WERI-Rb-1 (cell line): ENCODE results near the gene ADAM22.

Source experiments
- DNase-seq: peaks from one replicate; pipeline ENCODE4 v3.0.0-alpha.2; 2020
- H3K27ac ChIP-seq: fragments of 250-450 bp; sonication (Bioruptor Pico); 2 replicates; pipeline ENCODE4 v1.5.1; 2020; ENCODE audit warnings: mild to moderate bottlenecking, moderate library complexity
- H3K27me3 ChIP-seq: fragments of 250-450 bp; sonication (Bioruptor Pico); 2 replicates; pipeline ENCODE4 v1.5.1; 2021; ENCODE audit warnings: mild to moderate bottlenecking, low read depth, moderate library complexity; ENCODE audit not compliant: insufficient read depth, severe bottlenecking
- H3K36me3 ChIP-seq: fragments of 250-450 bp; sonication (Bioruptor Pico); 2 replicates; pipeline ENCODE4 v1.5.1; 2020; ENCODE audit warnings: mild to moderate bottlenecking, moderate library complexity
- H3K4me3 ChIP-seq: 2 replicates; pipeline ENCODE4 v1.5.1; 2011; ENCODE audit warnings: low read depth, mild to moderate bottlenecking, control low read depth, low read length
- H3K9me3 ChIP-seq: fragments of 250-450 bp; sonication (Bioruptor Pico); 2 replicates; pipeline ENCODE4 v1.5.1; 2021; ENCODE audit warnings: mild to moderate bottlenecking, moderate library complexity; ENCODE audit not compliant: severe bottlenecking
- CTCF ChIP-seq: IDR thresholded peaks from 2 replicates; pipeline ENCODE4 v1.5.1; 2011; ENCODE audit warnings: low read depth, mild to moderate bottlenecking, control low read depth, inconsistent platforms, low read length

The ADAM22 gene

DNA sequence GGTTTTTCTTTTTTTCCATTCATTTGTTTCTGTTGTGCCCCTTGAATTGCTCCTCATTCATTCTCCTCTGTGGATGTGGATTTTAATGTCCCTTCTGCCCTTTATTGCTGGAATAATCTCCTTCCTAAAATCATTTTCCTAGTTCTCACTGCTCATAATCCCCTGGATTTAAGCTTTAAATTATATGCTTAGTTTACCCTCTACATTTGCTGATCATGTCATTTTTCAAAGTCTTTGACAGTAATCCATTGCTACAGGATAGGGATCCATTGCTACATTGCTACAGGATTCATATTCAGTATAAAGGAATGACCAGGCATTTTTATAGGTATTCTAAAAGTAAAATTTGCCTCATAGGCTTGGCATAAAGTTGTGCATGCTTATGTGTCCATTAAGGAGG is 14.3 kb downstream of the ADAM22 start:
- Histone ChIP-seq H3K9me3 (no peaks in the 10 kb centered on the region), H3K27ac (no peak overlapping the region), H3K27me3 (no peaks in the 10 kb centered on the region), H3K4me3 (no peak overlapping the region), H3K36me3 (no peaks in the 10 kb centered on the region)
- DNase-seq, result no peak
- TF ChIP-seq CTCF, result no peak

DNA sequence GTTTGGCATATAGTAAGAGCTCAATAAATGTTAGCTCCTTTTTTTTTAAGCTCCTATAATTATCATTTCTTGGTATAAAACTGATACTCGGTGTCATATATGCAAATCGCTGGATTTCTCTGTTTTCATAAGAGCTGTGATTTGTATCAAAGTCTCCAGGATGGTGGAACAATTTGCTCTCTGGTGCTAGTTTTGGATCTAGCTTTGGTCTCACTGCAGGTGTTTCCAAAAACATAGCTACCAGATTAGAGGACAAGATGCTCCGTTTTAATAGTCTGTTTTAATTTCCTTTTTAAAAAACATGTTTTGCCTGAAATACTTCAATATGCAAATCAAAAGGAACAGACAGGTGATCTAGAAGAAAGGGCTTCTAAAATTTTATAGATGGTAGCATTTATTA is 25.3 kb downstream of the ADAM22 start:
- H3K27ac ChIP-seq, result no peak overlapping the region
- no peaks in the 10 kb centered on the region for H3K36me3 ChIP-seq
- H3K4me3 ChIP-seq, result no peak overlapping the region
- H3K9me3 ChIP-seq, result no peaks in the 10 kb centered on the region
- no peak for TF ChIP-seq CTCF
- DNase-seq, result no peak
- no peaks in the 10 kb centered on the region for H3K27me3 ChIP-seq

DNA sequence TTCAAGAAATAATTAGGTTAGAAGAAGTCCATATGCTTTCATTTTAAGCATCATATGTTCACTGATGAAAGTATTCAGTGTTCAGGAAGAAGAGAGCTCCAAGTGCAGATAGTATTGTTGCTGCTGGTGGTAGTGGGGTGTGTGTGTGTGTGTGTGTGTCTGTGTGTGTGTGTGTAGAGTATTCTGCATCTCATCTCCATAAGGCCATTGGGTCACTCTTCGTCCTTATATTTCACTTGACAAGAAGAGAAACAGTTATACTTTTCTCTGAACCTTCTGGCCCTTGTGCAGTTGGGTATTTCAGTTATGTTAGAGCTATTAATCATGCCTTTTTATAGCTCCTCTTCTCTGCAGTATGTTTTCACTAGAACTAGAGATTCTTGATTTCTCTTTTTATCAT is 26.2 kb downstream of the ADAM22 start:
- TF ChIP-seq CTCF, result no peak
- H3K27ac ChIP-seq, result no peak overlapping the region
- H3K36me3 ChIP-seq, result no peaks in the 10 kb centered on the region
- DNase-seq, result no peak
- no peak overlapping the region for H3K4me3 ChIP-seq
- H3K9me3 ChIP-seq, result no peaks in the 10 kb centered on the region
- no peaks in the 10 kb centered on the region for H3K27me3 ChIP-seq

- H3K27me3 ChIP-seq, result no peaks in the 10 kb centered on the region
- H3K9me3 ChIP-seq, result no peaks in the 10 kb centered on the region
- H3K4me3 ChIP-seq, result no peak overlapping the region
- no peak overlapping the region for H3K27ac ChIP-seq
- no peak for TF ChIP-seq CTCF
- DNase-seq, result no peak
- H3K36me3 ChIP-seq, result no peaks in the 10 kb centered on the region
These were observed 27.7 kb downstream of the ADAM22 start for GRCh38 chr7:87961754-87962153.

DNA sequence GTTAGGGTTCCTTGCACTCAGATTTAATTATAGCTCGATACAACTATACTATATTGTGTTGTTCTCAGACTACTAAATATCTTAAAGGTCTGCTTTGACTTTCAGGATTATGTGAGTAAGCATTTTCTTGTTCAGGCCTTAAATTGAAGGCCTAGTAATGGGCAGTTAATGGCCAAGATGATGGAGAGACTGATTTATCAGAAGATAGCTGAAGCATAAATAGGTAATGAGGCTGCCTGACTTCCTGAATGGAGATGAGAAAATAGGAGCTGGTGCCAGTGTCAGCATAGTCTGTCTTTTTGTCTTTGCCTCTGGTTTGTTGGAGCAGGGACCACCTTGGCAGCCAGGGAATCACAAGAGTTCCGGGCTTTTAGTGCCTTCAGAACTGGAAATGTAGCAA is 32.2 kb downstream of the ADAM22 start:
- no peaks in the 10 kb centered on the region for H3K36me3 ChIP-seq
- no peaks in the 10 kb centered on the region for H3K9me3 ChIP-seq
- H3K4me3 ChIP-seq, result no peak overlapping the region
- H3K27me3 ChIP-seq, result no peaks in the 10 kb centered on the region
- H3K27ac ChIP-seq, result no peak overlapping the region
- DNase-seq, result no peak
- no peak for TF ChIP-seq CTCF

GRCh38 chr7:87968021-87968420 is 34.0 kb downstream of the ADAM22 start:
- no peak overlapping the region for H3K27ac ChIP-seq
- H3K36me3 ChIP-seq, result no peaks in the 10 kb centered on the region
- no peaks in the 10 kb centered on the region for H3K27me3 ChIP-seq
- DNase-seq, result no peak
- H3K9me3 ChIP-seq, result no peaks in the 10 kb centered on the region
- TF ChIP-seq CTCF, result no peak
- H3K4me3 ChIP-seq, result no peak overlapping the region
